HG03066 (cell line): ENCODE measurements around the gene SH3GL3.

Experiments used
- ATAC-seq: cut with Tn5 transposase; IDR thresholded peaks from one replicate; pipeline ENCODE4 v1.9.1; 2021; ENCODE audit warnings: low read depth; ENCODE audit not compliant: unreplicated experiment

The SH3GL3 gene

GRCh38 chr15:83565138-83565537 lies 118.0 kb downstream of the SH3GL3 start:
- ATAC-seq: no peak

DNA sequence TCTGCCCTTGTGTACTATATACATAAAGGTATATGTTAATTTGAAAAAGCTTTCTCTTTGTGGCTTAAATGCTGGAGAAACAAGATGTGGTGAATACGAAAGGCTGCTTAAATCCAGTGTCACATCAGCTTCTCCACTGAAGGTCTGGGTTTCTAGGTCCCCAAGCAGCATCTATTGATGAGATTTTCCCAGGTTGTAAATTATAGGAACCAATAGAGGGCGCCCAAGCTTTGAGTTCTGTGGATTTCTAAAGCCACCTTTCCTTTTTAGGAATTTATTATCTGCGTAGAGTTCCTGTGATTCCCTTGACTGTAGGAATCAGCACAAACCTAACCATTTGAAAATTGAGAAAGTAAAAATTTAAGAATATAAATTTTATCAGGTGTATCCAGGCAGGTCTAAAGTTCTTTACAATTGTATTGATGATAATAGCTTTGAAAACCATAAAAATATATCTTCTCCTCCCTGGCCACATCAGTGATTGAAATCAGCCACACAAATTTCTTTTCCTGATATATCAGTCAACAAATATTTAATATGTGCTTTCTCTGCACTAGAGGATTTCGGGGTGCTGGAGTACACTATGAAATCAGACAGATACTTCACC lies 118.5 kb downstream of the SH3GL3 start:
- ATAC-seq: no peak

DNA sequence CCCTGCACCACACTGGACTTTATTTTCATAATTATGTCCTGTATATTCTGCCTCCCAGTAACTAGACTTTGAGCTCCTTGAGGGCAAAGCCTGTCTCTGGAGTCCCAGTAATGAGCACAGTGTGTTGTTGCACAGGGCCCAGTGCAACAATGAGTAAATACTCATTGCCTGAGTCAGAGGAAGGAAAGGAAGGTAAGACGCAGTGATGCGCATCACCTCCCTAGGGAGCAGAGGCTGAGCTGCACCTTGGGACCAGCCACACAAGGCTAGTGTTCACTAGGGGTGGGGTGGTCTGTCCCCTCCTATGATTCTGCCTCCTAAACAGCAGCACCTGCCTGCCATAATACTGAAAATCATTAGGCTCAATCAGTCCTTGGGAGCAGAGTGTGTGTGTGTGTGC lies 120.2 kb downstream of the SH3GL3 start:
- ATAC-seq: no peak

DNA sequence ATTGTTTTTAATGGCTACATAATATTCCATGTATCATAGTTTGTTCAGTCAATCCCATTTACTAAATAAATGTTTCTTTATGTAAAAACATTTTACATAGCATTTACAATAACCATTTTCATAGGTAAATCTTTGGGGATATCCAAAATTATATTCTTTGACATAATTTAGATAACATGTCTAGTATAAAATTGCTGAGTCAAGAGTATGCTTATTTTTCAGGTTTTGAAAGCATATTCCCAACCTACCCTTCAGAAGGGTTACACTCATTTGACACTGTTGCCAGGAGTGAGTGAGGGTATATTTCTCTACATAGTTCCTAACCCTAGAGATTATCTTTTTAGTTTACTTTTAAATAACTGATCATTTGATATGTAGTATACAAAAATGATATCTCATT lies 122.2 kb downstream of the SH3GL3 start:
- no peak for ATAC-seq

- ATAC-seq: no peak
Observed at GRCh38 chr15:83570756-83571155, 123.6 kb downstream of the SH3GL3 start.

- ATAC-seq: no peak
Observed at GRCh38 chr15:83571820-83572707, 124.9 kb downstream of the SH3GL3 start.

- no peak for ATAC-seq
Observed at GRCh38 chr15:83574345-83574744, 127.2 kb downstream of the SH3GL3 start.

DNA sequence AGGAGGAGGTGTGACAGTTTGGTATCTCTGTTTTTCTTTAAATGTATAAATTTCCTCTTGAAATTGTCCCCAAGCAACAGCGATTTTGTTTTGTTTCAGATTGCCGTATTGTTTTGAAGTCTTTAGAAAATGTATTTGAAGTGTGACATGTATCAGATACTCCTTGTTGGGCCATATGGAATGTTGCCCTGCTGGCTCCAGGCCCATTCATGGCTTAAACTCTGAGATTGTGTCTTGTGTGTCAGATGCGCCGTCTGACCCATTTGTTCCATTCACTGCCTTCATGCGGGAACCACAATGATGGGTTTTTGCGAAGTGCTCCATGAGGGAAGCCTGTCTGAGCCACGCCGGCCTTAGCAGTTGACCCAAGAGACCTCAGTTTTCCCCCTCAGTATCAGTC lies 131.6 kb downstream of the SH3GL3 start:
- ATAC-seq: no peak

- ATAC-seq: no peak
Observed at GRCh38 chr15:83581381-83581780, 134.2 kb downstream of the SH3GL3 start.

- ATAC-seq: no peak
Observed at GRCh38 chr15:83582381-83582780, 135.2 kb downstream of the SH3GL3 start.

DNA sequence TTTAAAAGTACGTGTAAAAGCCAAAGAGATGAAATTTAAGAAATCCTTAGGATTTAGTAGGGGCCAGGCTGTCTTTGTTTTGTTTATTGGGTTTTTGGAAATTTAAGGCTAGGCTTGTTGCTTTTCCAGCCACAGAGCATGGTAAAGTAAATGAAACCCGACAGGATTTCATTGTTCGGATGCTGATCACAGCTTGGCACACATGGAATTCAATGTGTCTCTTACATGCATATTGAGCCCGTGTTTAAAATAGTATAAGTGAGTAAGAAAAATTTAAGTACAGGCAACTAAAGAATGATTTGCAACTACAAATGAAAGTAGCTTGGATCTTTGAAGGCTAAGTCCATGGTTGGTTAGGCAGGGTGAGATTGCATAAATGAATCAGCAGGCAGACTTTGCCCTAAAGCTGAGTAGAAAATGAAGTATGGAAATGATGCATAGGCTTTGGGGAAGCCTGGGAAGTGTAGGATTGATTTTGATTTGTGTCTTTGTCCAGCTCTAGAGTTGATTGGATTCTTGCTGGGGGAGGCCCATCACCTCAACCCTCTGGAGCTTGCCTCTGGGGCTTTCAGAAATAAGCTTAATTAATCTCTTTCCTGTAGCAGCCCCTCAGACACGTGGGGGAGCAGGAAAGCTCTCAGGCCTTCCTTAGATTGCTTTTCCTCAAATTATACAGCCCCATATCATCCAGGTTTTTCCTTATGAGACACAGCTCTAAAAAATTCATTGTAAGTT lies 138.6 kb downstream of the SH3GL3 start:
- no peak for ATAC-seq

GRCh38 chr15:83587091-83587490 lies 139.9 kb downstream of the SH3GL3 start:
- no peak for ATAC-seq

DNA sequence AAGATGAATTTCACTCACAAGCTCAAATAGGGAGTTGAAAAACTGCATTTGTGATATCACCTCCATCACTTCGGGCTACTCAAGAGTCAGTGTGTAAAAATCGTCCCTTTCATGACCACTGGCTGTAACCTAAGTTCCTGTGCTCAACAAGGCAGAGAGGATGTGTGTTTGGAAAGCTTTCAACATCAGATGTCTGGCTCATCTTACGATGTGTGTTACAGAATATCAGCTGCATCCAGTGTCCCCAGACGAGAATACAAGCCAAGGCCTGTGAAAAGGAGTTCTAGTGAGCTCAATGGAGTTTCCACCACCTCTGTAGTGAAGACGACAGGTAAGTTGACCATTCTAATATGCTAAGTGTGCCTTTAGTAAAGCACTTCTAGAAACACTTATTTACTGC lies 141.3 kb downstream of the SH3GL3 start:
- no peak for ATAC-seq

- no peak for ATAC-seq
Observed at GRCh38 chr15:83592370-83593040, 145.4 kb downstream of the SH3GL3 start.

DNA sequence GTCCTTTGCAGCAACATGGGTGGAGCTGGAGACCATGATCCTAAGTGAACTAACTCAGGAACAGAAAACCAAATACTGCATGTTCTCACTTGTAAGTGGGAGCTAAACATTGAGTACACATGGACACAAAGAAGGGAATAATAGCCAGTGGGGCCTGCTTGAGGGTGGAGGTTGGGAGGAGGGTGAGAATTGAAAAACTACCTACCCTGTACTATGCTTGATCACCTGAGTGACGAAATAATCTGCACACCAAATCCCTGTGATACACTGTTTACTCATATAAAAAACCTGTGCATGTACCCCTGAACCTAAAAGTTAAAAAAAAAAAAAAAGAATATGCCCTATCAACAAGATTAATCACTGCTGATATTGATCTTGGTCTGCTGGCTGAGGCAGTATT lies 148.1 kb downstream of the SH3GL3 start:
- no peak for ATAC-seq

GRCh38 chr15:83598031-83598430 lies 150.9 kb downstream of the SH3GL3 start:
- no peak for ATAC-seq

DNA sequence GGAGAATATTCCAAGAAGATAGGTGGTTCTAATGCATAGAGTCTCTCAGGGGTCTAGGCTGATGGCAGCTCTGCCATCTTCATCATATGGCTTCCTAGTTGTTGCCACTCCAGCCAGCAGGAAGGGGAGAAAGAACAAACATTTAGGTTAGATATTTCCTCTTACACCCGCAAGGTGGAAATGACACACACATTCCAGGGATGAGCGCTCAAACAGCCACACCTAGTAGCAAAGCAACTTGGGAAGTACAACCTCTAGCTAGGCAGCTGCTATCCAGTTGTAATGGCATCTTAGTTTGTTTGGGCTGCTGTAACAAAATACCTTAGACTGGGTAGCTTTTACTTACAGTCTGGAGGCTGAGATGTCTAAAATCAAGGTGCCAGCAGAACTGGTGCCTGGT lies 154.9 kb downstream of the SH3GL3 start:
- no peak for ATAC-seq

DNA sequence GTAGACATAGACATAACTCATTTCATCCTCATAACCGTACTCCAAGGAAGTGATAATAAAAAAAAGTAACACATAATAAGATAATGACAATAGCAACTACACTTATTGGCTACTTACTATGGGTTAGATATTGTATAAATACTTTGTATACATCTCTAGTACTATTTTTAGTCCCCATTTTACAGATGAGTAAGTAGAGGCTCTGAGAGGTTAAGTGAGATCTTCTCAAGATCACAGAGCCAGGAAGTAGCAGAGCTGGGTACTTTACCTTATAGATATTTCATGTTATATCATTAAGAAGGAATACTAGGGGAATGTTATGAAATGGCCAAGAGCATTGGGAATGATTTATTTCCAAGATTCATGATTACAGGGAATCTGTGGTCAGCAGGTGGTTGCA lies 157.4 kb downstream of the SH3GL3 start:
- no peak for ATAC-seq

DNA sequence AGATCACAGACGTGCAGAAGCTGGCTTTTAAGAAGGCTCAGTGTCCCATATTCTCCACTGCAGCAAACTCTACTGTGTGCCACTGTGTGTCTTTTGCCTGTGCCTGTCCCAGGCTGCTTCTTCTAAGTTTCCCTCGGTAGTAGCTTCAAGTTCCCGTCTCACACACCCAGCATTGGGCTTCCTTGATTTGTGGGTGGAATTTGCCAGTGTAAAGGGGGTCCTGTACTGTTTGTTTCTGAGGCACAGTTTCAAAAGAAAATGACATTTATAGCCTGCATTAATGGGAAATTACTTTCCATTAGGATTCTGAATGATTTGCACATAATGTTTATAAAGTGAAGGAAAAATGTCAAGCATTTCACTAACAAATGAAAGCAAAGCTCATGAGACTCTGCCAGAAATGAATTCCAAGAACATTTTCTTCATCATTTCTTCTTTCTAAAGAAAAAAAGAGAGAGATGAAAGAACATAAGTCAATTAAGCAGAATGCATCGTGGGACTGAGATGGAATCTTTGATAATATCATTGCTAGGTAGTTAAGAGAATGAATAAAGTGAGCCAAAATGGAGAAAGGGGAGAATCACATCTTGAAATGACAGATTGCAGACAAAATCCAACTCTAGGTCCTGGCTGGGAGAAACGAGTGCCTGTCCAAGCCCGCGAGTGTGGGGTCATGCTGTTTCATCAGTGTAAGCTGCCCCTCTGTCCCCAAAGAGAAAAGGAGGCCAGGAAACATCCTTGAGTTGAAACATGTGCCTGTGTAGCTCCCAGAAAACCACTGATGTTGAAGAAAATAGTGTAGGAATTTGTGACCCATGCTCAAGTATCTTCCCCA lies 158.2 kb downstream of the SH3GL3 start:
- no peak for ATAC-seq

DNA sequence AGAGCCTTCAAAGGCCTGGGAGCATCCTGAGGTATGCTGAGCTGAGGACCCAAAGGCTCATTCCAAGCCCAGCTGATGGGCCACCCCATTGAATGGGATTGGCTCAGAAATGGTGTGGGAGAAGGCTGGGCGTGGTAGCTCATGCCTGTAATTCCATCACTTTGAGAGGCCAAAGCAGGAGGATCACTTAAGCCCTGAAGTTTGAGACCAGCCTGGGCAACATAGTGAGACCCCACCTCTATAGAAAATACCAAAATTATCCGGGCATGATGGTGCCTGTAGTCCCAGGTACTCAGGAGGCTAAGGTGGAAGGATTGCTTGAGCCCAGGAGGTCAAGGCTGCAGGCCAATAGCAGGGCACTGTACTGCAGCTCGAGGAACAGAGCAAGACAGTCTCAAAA lies 163.0 kb downstream of the SH3GL3 start:
- no peak for ATAC-seq
